Measurements from ENCODE around the gene CP. TPM values are rescaled to one million over a fixed set of nuclear protein-coding genes. Genes with fewer than 3 reads are reported as not detected.
"Not testable (repeated sequence)": the region's sequence is repeated elsewhere in the genome, so short reads cannot be mapped to it uniquely, and the experiment has no call there.

CP gene
- total RNA-seq, 1 donor from 2014 or later = 6.2 TPM

DNA sequence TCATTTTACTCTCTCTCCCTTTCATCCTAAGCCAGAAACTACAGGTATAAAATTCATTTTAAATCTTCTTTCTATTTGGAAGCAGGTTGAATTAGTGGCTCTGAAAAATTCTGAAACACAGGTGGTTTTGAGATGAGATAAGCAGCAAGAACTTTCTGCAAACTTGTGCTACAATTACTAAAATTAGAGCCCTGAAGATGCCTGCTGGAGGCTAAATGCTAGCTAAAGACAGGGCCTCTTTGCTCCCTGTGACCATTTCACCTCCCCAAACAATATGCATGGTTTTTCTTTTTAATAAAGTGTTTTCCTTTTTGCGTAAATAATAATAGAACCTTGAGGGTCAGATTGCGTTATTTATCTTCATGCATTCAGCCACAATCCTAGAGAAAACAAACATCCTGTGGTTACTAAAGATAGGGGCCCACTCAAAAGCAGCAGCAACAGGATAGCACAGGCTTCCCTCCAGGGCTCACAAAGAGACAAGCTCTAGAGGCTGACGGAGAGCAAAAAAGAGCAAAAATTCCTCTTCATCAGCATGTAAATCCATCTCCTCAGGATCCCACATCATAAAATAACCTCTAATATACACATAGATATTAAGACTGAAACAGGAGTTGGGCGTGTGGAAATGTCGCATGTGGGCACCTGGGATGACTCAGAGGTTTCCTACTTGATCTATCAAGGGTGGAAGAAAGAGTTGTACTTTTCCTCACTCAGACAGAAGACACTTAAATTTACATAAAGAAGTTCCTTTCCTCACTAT is 26.5 kb upstream of the CP start:
- intact Hi-C loops (cut with micrococcal nuclease) = no loop called here

GRCh38 chr3:149247008-149247710 is 25.5 kb upstream of the CP start:
- Histone ChIP-seq H3K9me3 (replicated peaks) (no peaks in the 10 kb centered on the region), H3K4me1 (peaks cover 26% of the 10 kb centered on the region), H3K27me3 (ENCODE audit: low read depth) (no peaks in the 10 kb centered on the region), H3K27ac (replicated peaks) (peak overlapping the region; percentile 30), H3K36me3 (no peaks in the 10 kb centered on the region), H3K4me3 (no peak overlapping the region)
- intact Hi-C loops (cut with micrococcal nuclease) = no loop called here
- TF ChIP-seq, protein P1, sequence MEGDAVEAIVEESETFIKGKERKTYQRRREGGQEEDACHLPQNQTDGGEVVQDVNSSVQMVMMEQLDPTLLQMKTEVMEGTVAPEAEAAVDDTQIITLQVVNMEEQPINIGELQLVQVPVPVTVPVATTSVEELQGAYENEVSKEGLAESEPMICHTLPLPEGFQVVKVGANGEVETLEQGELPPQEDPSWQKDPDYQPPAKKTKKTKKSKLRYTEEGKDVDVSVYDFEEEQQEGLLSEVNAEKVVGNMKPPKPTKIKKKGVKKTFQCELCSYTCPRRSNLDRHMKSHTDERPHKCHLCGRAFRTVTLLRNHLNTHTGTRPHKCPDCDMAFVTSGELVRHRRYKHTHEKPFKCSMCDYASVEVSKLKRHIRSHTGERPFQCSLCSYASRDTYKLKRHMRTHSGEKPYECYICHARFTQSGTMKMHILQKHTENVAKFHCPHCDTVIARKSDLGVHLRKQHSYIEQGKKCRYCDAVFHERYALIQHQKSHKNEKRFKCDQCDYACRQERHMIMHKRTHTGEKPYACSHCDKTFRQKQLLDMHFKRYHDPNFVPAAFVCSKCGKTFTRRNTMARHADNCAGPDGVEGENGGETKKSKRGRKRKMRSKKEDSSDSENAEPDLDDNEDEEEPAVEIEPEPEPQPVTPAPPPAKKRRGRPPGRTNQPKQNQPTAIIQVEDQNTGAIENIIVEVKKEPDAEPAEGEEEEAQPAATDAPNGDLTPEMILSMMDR (IDR thresholded peaks at IDR 0.05; ENCODE audit: borderline replicate concordance) = no peak
- DNase-seq = no peak

More for the DNA sequence above, 26.5 kb upstream of the CP start:
- Histone ChIP-seq H3K9me3 (replicated peaks) (no peaks in the 10 kb centered on the region), H3K27me3 (ENCODE audit: low read depth) (no peaks in the 10 kb centered on the region), H3K27ac (replicated peaks) (peak overlapping the region; percentile 34), H3K36me3 (no peaks in the 10 kb centered on the region), H3K4me3 (no peak overlapping the region), H3K4me1 (peaks cover 26% of the 10 kb centered on the region)
- DNase-seq = no peak
- TF ChIP-seq, protein P1 (IDR thresholded peaks at IDR 0.05; ENCODE audit: borderline replicate concordance) = no peak

- peaks cover 26% of the 10 kb centered on the region for H3K4me1 ChIP-seq
These were observed 24.3 kb upstream of the CP start for GRCh38 chr3:149245738-149246451.

DNA sequence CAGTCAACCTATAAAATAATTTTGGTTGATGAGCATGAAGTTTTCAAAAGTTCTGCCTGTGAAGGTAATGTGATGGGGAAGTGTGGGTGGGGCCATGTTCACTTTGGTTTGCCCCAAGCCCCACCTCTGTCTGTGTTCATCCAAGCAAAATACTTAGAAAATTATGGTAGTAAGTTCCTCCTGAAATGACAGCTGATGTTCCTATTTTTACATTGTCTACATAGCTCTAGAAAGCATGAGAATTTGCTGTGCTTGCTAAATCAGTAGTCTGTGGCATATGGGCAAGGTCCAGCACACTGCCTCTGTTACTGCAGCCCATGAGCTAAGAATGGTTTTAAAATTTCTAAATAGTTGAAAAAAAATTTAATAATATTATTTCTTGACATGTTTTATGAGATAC is 21.9 kb upstream of the CP start:
- no peak overlapping the region for H3K27ac ChIP-seq (replicated peaks)
- H3K27me3 ChIP-seq (ENCODE audit: low read depth) = no peaks in the 10 kb centered on the region
- H3K4me3 ChIP-seq = no peak overlapping the region
- no peaks in the 10 kb centered on the region for H3K9me3 ChIP-seq (replicated peaks)
- no peak for DNase-seq
- no peaks in the 10 kb centered on the region for H3K36me3 ChIP-seq
- intact Hi-C loops (cut with micrococcal nuclease) = no loop called here
- H3K4me1 ChIP-seq = peaks cover 26% of the 10 kb centered on the region
- TF ChIP-seq, protein P1 (IDR thresholded peaks at IDR 0.05; ENCODE audit: borderline replicate concordance) = no peak

More at GRCh38 chr3:149245738-149246451, 24.3 kb upstream of the CP start:
- H3K9me3 ChIP-seq (replicated peaks) = no peaks in the 10 kb centered on the region
- no peaks in the 10 kb centered on the region for H3K36me3 ChIP-seq
- no peak for DNase-seq
- H3K27me3 ChIP-seq (ENCODE audit: low read depth) = no peaks in the 10 kb centered on the region
- peak overlapping the region; percentile 29 for H3K4me3 ChIP-seq
- intact Hi-C loops (cut with micrococcal nuclease) = no loop called here
- TF ChIP-seq, protein P1 (IDR thresholded peaks at IDR 0.05; ENCODE audit: borderline replicate concordance) = no peak
- H3K27ac ChIP-seq (replicated peaks) = peak overlapping the region; percentile 64

GRCh38 chr3:149239357-149239936 is 17.8 kb upstream of the CP start:
- intact Hi-C loops (cut with micrococcal nuclease) = no loop called here
- Histone ChIP-seq H3K4me3 (no peak overlapping the region), H3K27me3 (ENCODE audit: low read depth) (no peaks in the 10 kb centered on the region), H3K36me3 (no peaks in the 10 kb centered on the region), H3K9me3 (replicated peaks) (no peaks in the 10 kb centered on the region), H3K27ac (replicated peaks) (no peak overlapping the region), H3K4me1 (peaks cover 4% of the 10 kb centered on the region)
- TF ChIP-seq, protein P1 (IDR thresholded peaks at IDR 0.05; ENCODE audit: borderline replicate concordance) = no peak
- no peak for DNase-seq

- H3K9me3 ChIP-seq (replicated peaks); H3K4me1 ChIP-seq; intact Hi-C loops (cut with micrococcal nuclease); H3K27me3 ChIP-seq (ENCODE audit: low read depth); H3K4me3 ChIP-seq; H3K27ac ChIP-seq (replicated peaks); H3K36me3 ChIP-seq; DNase-seq: not testable (repeated sequence)
These were observed 16.6 kb upstream of the CP start for GRCh38 chr3:149238268-149238667.

Data from left ventricle myocardium inferior (tissue), 1 donor.